Astrocyte (in vitro differentiated cells and primary cell): Measurements from ENCODE around the gene MN1.

Experiments used
- EZH2 ChIP-seq: IDR thresholded peaks from 2 replicates; pipeline ENCODE4 v1.6.1; 2012; ENCODE audit warnings: mild to moderate bottlenecking, low read length, inconsistent platforms; ENCODE audit not compliant: insufficient read depth
- TF ChIP-seq, protein P1 (sequence below): IDR thresholded peaks from 2 replicates; pipeline ENCODE4 v1.5.1; 2011; ENCODE audit warnings: low read depth, mild to moderate bottlenecking, inconsistent platforms, low read length, moderate library complexity; ENCODE audit not compliant: insufficient read depth

DNA sequence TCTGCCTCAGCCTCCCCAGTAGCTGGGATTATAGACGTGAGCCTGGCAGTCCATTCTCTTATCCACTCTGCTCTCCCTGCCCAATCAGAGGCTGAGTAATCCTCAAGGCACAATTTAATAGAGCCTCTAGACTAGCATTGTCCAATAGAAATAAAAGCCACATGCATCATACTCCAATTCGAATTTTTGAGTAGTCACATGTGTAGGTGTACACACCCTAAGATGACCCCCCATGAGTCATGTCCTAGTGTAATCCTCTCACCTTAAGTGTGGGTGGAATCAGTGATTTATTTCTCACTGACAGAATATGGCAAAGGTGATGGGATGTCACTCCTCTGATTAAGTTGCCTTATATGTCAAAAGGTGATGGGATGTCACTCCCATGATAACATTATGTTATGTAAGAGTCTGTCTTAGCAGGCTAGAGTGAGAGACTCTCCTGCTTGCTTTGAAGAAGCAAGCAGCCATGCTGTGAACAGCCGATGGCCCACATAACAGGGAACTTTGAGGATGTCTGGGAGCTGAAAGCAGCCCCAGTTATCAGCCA lies 61.3 kb downstream of the MN1 start:
- TF ChIP-seq, protein P1, sequence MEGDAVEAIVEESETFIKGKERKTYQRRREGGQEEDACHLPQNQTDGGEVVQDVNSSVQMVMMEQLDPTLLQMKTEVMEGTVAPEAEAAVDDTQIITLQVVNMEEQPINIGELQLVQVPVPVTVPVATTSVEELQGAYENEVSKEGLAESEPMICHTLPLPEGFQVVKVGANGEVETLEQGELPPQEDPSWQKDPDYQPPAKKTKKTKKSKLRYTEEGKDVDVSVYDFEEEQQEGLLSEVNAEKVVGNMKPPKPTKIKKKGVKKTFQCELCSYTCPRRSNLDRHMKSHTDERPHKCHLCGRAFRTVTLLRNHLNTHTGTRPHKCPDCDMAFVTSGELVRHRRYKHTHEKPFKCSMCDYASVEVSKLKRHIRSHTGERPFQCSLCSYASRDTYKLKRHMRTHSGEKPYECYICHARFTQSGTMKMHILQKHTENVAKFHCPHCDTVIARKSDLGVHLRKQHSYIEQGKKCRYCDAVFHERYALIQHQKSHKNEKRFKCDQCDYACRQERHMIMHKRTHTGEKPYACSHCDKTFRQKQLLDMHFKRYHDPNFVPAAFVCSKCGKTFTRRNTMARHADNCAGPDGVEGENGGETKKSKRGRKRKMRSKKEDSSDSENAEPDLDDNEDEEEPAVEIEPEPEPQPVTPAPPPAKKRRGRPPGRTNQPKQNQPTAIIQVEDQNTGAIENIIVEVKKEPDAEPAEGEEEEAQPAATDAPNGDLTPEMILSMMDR: no peak
- no peak for TF ChIP-seq EZH2
